HG03045 (cell line): ENCODE measurements around the gene LTN1.

Experiments used
- ATAC-seq: cut with Tn5 transposase; IDR thresholded peaks from one replicate; pipeline ENCODE4 v1.9.1; 2021; ENCODE audit warnings: mild to moderate bottlenecking, moderate library complexity; ENCODE audit not compliant: unreplicated experiment

Gene LTN1

GRCh38 chr21:28884976-28885852 lies 107.5 kb downstream of the LTN1 start:
- ATAC-seq = peak; percentile 98

DNA sequence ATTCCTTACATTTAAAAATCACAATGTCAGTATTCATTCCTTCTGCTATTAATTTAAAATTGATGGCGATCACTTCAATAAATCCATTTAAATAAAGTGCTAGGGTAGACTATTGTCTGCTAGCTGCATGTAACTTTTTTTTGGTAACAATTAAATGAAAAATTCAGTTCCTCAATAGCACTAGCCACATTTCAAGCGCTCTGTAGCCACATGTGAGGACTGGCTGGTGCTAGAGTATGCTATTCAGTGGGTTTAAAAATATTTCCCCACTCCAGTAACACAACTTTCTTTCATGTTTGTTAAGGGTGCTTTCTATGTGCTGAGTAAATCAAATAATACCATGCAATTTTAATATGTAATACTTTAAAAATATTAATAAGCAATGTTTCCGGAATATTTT lies 108.2 kb downstream of the LTN1 start:
- ATAC-seq = no peak

DNA sequence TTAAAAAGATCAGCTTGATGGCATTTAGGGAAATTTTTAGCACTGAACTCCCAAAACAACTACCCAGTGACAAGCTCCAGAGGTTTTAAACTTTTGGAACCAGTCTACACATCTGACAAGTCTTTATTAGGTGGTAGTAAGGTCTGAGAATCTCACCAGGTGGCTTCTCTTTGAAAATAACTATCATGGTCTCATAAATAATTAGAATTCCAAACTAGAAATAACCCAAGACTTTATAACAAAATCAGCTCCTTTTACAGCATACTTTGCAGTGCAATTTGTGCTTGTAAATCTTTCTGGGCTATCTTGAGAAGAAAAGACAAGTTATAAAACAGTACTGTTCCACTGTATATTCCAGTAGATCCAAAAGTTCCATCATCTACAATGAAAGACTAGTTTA lies 108.7 kb downstream of the LTN1 start:
- ATAC-seq = no peak

GRCh38 chr21:28882345-28882744 lies 110.3 kb downstream of the LTN1 start:
- ATAC-seq = no peak
